Right lobe of liver (tissue), 4 donors: Measurements from ENCODE around the gene RALGPS1.

Source experiments
- CTCF ChIP-seq, 4 donors: fragments of 200-600 bp in 3 of 4; fragments of 450-650 bp in 1 of 4; IDR thresholded peaks; one replicate each; pipeline versions ENCODE4 v1.5.1 to v1.8.0; 2016 to 2022; ENCODE audit warnings: antibody characterized with exemption in 4 of 4, mild to moderate bottlenecking in 2 of 4
- POLR2A ChIP-seq: fragments of 450-650 bp; IDR thresholded peaks from one replicate; pipeline ENCODE4 v1.6.1; 2017; ENCODE audit warnings: antibody characterized with exemption, mild to moderate bottlenecking
- donor health status: DM: no; HTN: no; CAD: no.
- donor health status: DM: no; HTN: no; CAD: no.
- donor health status: DM: no; HTN: yes; CAD: no.

DNA sequence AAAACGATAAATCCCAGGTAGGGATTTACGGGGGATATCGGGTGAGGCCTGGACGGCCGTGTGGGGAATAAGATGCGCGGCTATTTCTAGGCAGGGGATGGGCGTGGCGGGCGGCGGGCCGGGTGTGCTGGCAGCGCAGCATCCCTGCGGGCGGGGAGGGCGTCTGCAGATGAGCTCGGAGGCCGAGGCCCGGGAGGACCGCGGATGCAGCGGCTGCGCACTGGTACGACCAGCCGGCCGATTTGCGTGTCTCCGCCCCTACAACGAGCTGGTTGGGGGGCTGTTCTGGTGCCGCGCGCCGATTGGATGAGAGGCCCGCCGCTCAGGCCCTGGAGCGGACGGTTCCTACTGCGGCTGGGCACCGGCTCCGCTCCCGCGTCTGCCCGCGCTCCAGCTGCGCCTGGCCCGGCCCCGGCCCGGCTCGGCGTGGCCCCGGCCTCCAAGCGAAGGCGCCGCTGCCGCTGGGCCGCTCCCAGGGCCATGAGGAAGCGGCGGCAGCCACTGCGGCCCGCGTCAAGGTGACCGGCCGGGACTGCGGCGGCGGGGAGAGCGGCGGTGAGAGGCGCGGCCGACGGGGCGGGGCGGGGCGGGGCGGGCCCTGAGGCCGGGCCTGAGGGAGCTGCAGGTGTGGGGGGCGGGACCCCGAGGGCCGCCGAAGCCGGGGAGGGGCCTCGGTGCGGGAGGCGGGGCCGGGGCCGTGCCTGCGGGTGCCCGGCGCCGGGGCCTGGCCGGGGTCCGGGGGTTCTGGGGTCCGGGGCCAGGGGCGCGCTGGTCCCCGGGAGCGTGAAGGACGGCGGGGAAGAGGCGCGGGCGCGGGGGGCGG, at the start of gene RALGPS1:
- TF ChIP-seq POLR2A, result peak; percentile 24
- no peak for TF ChIP-seq CTCF (IDR thresholded peaks at IDR 0.05)
